CD4-positive, alpha-beta T cell treated with Interleukin-4 for 1 hour (primary cell): ENCODE measurements around the gene ADAMTS4.

Experiments
- DNase-seq, 2 donors: peaks; one replicate each; pipeline ENCODE4 v3.0.0-alpha.2; 2020 to 2022

ADAMTS4 gene

GRCh38 chr1:161137881-161138280 is 61.0 kb downstream of the ADAMTS4 start:
- no peak for DNase-seq
